Astrocyte of the cerebellum (primary cell): ENCODE measurements around the gene ACVR1.
A peak's percentile ranks its signal among the peaks of the same experiment; 100 is the strongest.

Source experiments
- DNase-seq: peaks from one replicate; pipeline ENCODE4 v3.0.0-alpha.2; 2011; ENCODE audit warnings: low read depth
- H3K4me3 ChIP-seq: 2 replicates; pipeline ENCODE4 v1.5.1; 2011; ENCODE audit warnings: mild to moderate bottlenecking, low read depth, low read length, moderate library complexity
- in situ Hi-C: cut with HindIII; loops from 2 replicates; pipeline ENCODE4 v1.10.0; 2017; ENCODE audit warnings: low sequenced_read_pairs
- TF ChIP-seq, protein P1 (sequence below): IDR thresholded peaks from 2 replicates; pipeline ENCODE4 v1.5.1; 2012; ENCODE audit warnings: low read length, low read depth, moderate library complexity, mild to moderate bottlenecking; ENCODE audit errors: missing control alignments

The ACVR1 gene

DNA sequence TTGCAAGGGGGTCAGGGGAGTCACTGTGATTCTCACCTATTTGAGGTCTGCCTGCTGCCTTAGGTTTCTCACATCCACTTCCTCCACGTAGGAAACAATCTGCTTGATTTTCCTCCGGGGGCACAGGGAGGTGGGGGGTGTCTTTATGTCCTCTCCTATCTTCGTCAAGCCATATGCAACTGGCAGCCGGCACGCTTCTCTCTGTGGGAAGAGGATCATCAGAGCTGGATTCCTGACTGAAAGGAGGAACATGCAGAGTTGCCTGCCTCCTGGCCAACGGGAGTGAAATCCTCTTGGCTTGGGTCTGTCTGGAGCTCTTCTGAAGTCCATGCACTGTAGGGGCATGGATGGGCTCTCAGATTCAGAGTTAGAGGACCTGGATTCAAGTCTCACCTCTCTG is 43.1 kb upstream of the ACVR1 start:
- TF ChIP-seq, protein P1, sequence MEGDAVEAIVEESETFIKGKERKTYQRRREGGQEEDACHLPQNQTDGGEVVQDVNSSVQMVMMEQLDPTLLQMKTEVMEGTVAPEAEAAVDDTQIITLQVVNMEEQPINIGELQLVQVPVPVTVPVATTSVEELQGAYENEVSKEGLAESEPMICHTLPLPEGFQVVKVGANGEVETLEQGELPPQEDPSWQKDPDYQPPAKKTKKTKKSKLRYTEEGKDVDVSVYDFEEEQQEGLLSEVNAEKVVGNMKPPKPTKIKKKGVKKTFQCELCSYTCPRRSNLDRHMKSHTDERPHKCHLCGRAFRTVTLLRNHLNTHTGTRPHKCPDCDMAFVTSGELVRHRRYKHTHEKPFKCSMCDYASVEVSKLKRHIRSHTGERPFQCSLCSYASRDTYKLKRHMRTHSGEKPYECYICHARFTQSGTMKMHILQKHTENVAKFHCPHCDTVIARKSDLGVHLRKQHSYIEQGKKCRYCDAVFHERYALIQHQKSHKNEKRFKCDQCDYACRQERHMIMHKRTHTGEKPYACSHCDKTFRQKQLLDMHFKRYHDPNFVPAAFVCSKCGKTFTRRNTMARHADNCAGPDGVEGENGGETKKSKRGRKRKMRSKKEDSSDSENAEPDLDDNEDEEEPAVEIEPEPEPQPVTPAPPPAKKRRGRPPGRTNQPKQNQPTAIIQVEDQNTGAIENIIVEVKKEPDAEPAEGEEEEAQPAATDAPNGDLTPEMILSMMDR, result no peak
- no peak overlapping the region for H3K4me3 ChIP-seq
- in situ Hi-C loops, result no loop called here
- DNase-seq, result no peak

DNA sequence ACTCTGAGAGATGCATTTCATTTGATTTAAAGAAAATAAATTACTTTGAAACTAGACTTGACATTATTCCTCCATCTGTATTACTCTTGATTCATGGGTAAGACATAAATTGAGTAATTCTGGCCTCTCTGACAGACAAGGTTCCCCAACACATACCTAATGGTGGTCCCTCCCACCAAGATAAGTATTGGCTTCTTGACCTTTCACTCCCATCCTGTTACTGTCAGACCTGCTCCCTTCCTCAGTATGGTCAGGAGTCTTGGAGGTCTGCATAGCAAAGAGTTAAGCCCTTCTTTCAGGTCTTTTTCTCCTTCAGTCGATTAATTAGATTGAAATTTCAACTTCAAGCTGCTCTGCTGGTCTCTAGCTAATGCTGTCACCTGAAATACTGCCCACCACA is 42.2 kb upstream of the ACVR1 start:
- DNase-seq, result no peak
- H3K4me3 ChIP-seq, result no peak overlapping the region
- in situ Hi-C loops, result no loop called here
- TF ChIP-seq, protein P1, result no peak

DNA sequence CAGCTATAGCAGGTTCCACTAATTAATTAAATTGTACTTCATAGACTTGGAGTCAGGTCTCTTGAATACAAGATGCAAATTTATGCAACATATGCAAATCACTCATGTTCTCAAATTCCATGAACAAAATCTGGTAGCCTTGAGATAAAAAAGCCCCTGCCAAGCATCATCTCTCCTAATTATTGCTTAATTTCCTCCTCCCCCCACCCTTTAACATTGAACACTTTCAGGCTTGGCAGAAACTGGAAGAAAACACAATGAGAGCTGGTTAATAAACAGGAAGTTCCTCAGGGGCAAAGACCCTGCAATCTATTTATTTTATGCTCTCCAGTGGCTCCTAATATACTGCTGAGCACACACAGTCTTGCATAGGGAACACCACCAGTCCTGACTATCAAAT is 35.6 kb upstream of the ACVR1 start:
- no peak overlapping the region for H3K4me3 ChIP-seq
- no peak for DNase-seq
- TF ChIP-seq, protein P1, result no peak
- in situ Hi-C loops, result no loop called here

DNA sequence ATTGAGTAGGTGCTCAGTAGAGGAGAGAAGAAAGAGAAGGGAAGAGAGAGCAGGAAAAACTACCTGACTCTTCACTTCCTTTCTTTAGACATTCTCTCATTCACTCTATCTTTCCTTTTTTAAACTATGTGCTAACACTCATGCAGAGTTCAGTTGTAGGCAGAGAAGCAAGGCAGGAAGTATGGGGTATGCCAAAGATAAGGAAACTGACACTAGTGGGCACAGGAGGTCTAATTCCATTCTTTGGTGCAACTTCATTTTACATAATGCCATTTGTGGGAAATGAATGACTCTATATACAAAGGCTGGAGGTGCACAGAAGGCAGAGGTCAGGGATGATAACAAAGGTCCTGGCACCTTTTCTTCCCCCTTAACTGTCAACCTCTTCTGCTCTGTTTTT is 35.1 kb upstream of the ACVR1 start:
- TF ChIP-seq, protein P1, result no peak
- H3K4me3 ChIP-seq, result no peak overlapping the region
- in situ Hi-C loops, result no loop called here
- DNase-seq, result no peak

DNA sequence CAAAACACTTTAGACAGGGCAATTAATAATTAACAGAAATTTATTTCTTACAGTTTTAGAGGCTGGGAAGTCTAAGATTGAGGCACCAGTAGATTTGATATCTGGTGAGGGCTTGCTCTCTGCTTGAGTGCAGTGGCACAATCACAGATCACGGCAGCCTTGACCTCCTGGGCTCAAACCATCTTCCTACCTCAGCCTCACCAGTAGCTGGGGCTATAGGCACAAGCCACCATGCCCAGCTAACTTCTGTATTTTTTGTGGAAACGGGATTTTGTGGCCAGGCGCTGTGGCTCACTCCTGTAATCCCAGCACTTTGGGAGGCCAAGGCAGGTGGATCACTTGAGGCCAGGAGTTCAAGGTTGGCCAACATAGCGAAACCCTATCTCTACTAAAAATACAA is 29.0 kb upstream of the ACVR1 start:
- TF ChIP-seq, protein P1, result no peak
- no peak overlapping the region for H3K4me3 ChIP-seq
- in situ Hi-C loops, result no loop called here
- DNase-seq, result no peak

DNA sequence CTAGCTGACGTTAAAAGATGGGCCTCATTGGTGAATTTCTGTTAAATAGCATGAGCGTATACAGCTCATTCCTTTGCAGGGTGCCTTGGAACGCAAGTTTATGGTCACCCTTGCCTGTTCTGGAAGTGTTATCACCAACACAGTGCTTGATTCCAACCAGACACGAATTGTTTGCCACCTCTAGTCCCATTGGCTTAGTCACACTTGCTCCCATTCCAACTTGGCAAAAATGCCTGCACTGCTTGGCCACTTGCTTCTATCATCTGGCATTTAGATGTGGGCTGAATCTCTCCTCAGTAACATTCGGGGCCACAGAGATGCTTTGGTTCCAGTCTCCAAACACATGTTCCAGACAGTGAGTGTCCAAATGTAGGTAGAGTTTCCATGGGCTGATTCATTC is 27.5 kb upstream of the ACVR1 start:
- no peak overlapping the region for H3K4me3 ChIP-seq
- in situ Hi-C loops, result no loop called here
- TF ChIP-seq, protein P1, result no peak
- DNase-seq, result no peak

DNA sequence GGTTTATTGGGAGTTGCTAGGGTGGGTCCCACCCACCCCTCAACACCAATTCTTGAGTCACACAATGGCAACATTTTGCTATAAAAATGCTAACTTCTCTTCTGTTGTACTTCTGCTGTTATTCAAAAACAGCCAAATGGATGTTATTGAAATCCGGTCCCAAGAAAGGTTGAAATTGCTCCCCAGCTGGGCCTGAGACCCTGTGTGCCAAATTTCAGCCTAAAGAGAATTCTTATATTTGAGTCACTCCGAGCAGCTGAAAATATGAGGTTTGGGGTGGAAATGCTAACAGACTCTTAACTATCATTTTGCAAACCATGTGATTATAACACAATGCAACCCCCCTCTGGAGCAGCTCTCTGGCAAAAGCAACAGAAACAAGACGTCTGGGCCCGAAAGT is 27.0 kb upstream of the ACVR1 start:
- DNase-seq, result peak; percentile 9
- in situ Hi-C loops, result no loop called here
- no peak overlapping the region for H3K4me3 ChIP-seq
- TF ChIP-seq, protein P1, result no peak
